SK-N-SH (cell line): ENCODE data around the gene SKP2. TPM values are rescaled to one million over a fixed set of nuclear protein-coding genes. Genes with fewer than 3 reads are reported as not detected.

Experiments
- CTCF ChIA-PET: fragments of 300-600, 350-600 bp; formaldehyde crosslinking; extraction: SDS; loops from one replicate; lab custom pipeline; 2021; lab: Yijun Ruan, JAX
- POLR2A ChIA-PET: fragments of 350-600 bp; sonication (Branson Sonifier 250); formaldehyde crosslinking; extraction: SDS; loops from one replicate; lab custom pipeline; 2020; ENCODE audit warnings: antibody characterized with exemption, inconsistent platforms; lab: Yijun Ruan, JAX
- DNase-seq: peaks from one replicate; pipeline ENCODE4 v3.0.0; 2012
- H2AFZ ChIP-seq: fragments of 200-600 bp; sonication (generic); 2 replicates; pipeline ENCODE4 v1.8.1; 2016; ENCODE audit warnings: antibody characterized with exemption, mild to moderate bottlenecking, low read depth
- H3F3A ChIP-seq: fragments of 200-600 bp; sonication (generic); replicated peaks from 2 replicates; pipeline ENCODE3; 2016; ENCODE audit warnings: antibody characterized with exemption, mild to moderate bottlenecking; ENCODE audit not compliant: insufficient read depth
- H3K27ac ChIP-seq, 2 experiments: fragments of 200-500 bp in 1 of 2; fragments of 200-600 bp in 1 of 2; sonication (Bioruptor generic) in 1 of 2; sonication (generic), shearing (Covaris generic) in 1 of 2; 2 replicates each; pipeline versions ENCODE4 v1.5.1 to v1.6.1; 2014 to 2016; ENCODE audit warnings: low read depth in 2 of 2, inconsistent platforms in 1 of 2, low read length in 1 of 2, mild to moderate bottlenecking in 1 of 2, mixed read lengths in 1 of 2
- H3K27me3 ChIP-seq: fragments of 200-600 bp; sonication (generic), shearing (Covaris generic); 2 replicates; pipeline ENCODE4 v1.6.1; 2016; ENCODE audit warnings: mixed run types; ENCODE audit not compliant: insufficient read depth
- H3K36me3 ChIP-seq, 2 experiments: fragments of 200-500 bp in 1 of 2; fragments of 200-600 bp in 1 of 2; sonication (Bioruptor generic) in 1 of 2; sonication (generic) in 1 of 2; replicated peaks in 1 of 2; 2 replicates each; pipeline versions ENCODE3 to v1.5.1; 2014 to 2016; ENCODE audit warnings: low read length in 1 of 2, mild to moderate bottlenecking in 1 of 2; ENCODE audit not compliant: insufficient read depth in 2 of 2, control insufficient read depth in 1 of 2
- H3K4me1 ChIP-seq, 2 experiments: fragments of 200-500 bp in 1 of 2; fragments of 200-600 bp in 1 of 2; sonication (Bioruptor generic) in 1 of 2; sonication (generic), shearing (Covaris generic) in 1 of 2; 2 replicates each; pipeline versions ENCODE4 v1.5.1 to v1.6.1; 2014 to 2016; ENCODE audit warnings: low read depth in 1 of 2, low read length in 1 of 2, mixed run types in 1 of 2; ENCODE audit not compliant: insufficient read depth in 2 of 2, control insufficient read depth in 1 of 2
- H3K4me2 ChIP-seq: fragments of 200-600 bp; sonication (generic), shearing (Covaris generic); 2 replicates; pipeline ENCODE4 v1.6.1; 2017; ENCODE audit warnings: mixed run types
- H3K4me3 ChIP-seq, 2 experiments: fragments of 200-500 bp in 1 of 2; fragments of 200-600 bp in 1 of 2; sonication (Bioruptor generic) in 1 of 2; sonication (generic), shearing (Covaris generic) in 1 of 2; 2 replicates each; pipeline versions ENCODE4 v1.5.1 to v1.8.1; 2014 to 2016; ENCODE audit warnings: low read depth in 2 of 2, inconsistent platforms in 1 of 2, low read length in 1 of 2, mild to moderate bottlenecking in 1 of 2, mixed read lengths in 1 of 2, moderate library complexity in 1 of 2
- H3K79me2 ChIP-seq: fragments of 200-600 bp; sonication (generic); 2 replicates; pipeline ENCODE4 v1.8.1; 2017; ENCODE audit warnings: mild to moderate bottlenecking; ENCODE audit not compliant: insufficient read depth
- H3K9ac ChIP-seq: fragments of 200-600 bp; sonication (generic); 2 replicates; pipeline ENCODE4 v1.6.1; 2017; ENCODE audit warnings: mixed run types
- H3K9me2 ChIP-seq: fragments of 200-600 bp; sonication (generic); 2 replicates; pipeline ENCODE4 v1.6.1; 2017; ENCODE audit warnings: mixed run types
- H3K9me3 ChIP-seq: fragments of 200-600 bp; sonication (generic); 2 replicates; pipeline ENCODE4 v1.6.1; 2017; ENCODE audit warnings: mixed run types, mild to moderate bottlenecking, moderate library complexity
- H4K20me1 ChIP-seq: fragments of 200-600 bp; sonication (generic); 2 replicates; pipeline ENCODE4 v1.6.1; 2017; ENCODE audit warnings: mild to moderate bottlenecking, mixed run types; ENCODE audit not compliant: insufficient read depth
- ELF1 ChIP-seq: IDR thresholded peaks from 2 replicates; pipeline ENCODE4 v1.4.0; 2012
- EZH2phosphoT487 ChIP-seq: fragments of 200-600 bp; sonication (generic); IDR thresholded peaks from 2 replicates; pipeline ENCODE4 v1.6.1; 2017; ENCODE audit warnings: low read depth, mixed run types, mild to moderate bottlenecking, antibody characterized with exemption, moderate library complexity, borderline replicate concordance
- FOXJ3 ChIP-seq: sonication (generic); formaldehyde crosslinking; IDR thresholded peaks from 2 replicates; pipeline ENCODE4 v1.5.1; 2020; ENCODE audit warnings: mild to moderate bottlenecking, missing genetic modification reagents
- GATA2 ChIP-seq: sonication (generic); formaldehyde crosslinking; IDR thresholded peaks from 2 replicates; pipeline ENCODE4 v1.5.0; 2020; ENCODE audit warnings: mild to moderate bottlenecking, missing genetic modification reagents
- IRF3 ChIP-seq: fragments of 150-350 bp; IDR thresholded peaks from 2 replicates; pipeline ENCODE4 v1.6.1; 2016; ENCODE audit warnings: mild to moderate bottlenecking, low read depth, low read length
- MEF2A ChIP-seq: IDR thresholded peaks from 2 replicates; pipeline ENCODE4 v1.4.0; 2012; ENCODE audit warnings: low read depth, borderline replicate concordance
- NFIC ChIP-seq: IDR thresholded peaks from 2 replicates; pipeline ENCODE4 v1.4.0; 2012; ENCODE audit warnings: borderline replicate concordance
- NRF1 ChIP-seq: IDR thresholded peaks from 2 replicates; pipeline ENCODE4 v1.6.1; 2012; ENCODE audit warnings: low read depth, mild to moderate bottlenecking, low read length
- POLR2AphosphoS5 ChIP-seq: IDR thresholded peaks from 2 replicates; pipeline ENCODE4 v1.6.1; 2012; ENCODE audit warnings: low read depth, low read length
- RFX5 ChIP-seq: IDR thresholded peaks from 2 replicates; pipeline ENCODE4 v1.6.1; 2012; ENCODE audit warnings: mild to moderate bottlenecking, improper control_type of control experiment, low read length
- RXRA ChIP-seq: IDR thresholded peaks from 2 replicates; pipeline ENCODE4 v1.4.0; 2012; ENCODE audit warnings: low read depth, mild to moderate bottlenecking, borderline replicate concordance
- SMC3 ChIP-seq: IDR thresholded peaks from 2 replicates; pipeline ENCODE4 v1.6.1; 2012; ENCODE audit warnings: low read depth, low read length, improper control_type of control experiment
- USF2 ChIP-seq: fragments of 150-350 bp; IDR thresholded peaks from 2 replicates; pipeline ENCODE4 v1.6.1; 2017; ENCODE audit warnings: antibody characterized with exemption, low read length, low read depth, borderline replicate concordance
- YY1 ChIP-seq: IDR thresholded peaks from 2 replicates; pipeline ENCODE4 v1.4.0; 2012; ENCODE audit warnings: low read depth, mild to moderate bottlenecking
- WGBS: methylation state at CpG from one replicate; pipeline ENCODE4 v1.1.6; 2017; ENCODE audit warnings: low lambda C conversion rate; 5-methylcytosine and 5-hydroxymethylcytosine counted together
- polyA plus RNA-seq, 3 experiments: library from polyadenylated mRNA; depleted of rRNA; stranded (reverse); fragments of >200 nt; gene quantifications; 2 replicates each; pipeline ENCODE4 v1.2.3, GENCODE V29; 2012

The SKP2 gene
- polyA plus RNA-seq, 1 of the 3 experiments (the other 2 are of a cell fraction), result 12.4 TPM

- TF ChIP-seq RFX5 (no peak), NRF1 (no peak), MEF2A (no peak), YY1 (no peak), SMC3 (no peak), FOXJ3 (CRISPR knock-in tag) (no peak), RXRA (no peak)
These were observed 16.8 kb downstream of the SKP2 start (continued) for GRCh38 chr5:36168737-36169136.

GRCh38 chr5:36170832-36171424, 19.0 kb downstream of the SKP2 start:
- ChIA-PET POLR2A (no interaction called here), CTCF (interaction anchor here (0.9 to 1.9 kb wide), 4 partner anchors 71 to 95 kb away, joined by 3 to 8 read pairs (median 6); partner anchors contain the start of gene NADK2)
- H2AFZ ChIP-seq, result no peak overlapping the region
- no peaks in the 10 kb centered on the region for H4K20me1 ChIP-seq
- no peaks in the 10 kb centered on the region for H3K27me3 ChIP-seq
- 83% methylated on average over 5 of the region's 5 CpGs for WGBS
- H3K27ac ChIP-seq, result peak overlapping the region in 1 of 2 experiments; percentile 3; a peak in 2 of 4 replicates
- DNase-seq, result no peak
- H3K79me2 ChIP-seq, result peaks cover 7% of the 10 kb centered on the region
- peaks cover 52 to 92% of the 10 kb centered on the region in 2 experiments for H3K36me3 ChIP-seq
- H3K4me1 ChIP-seq, result no peaks in the 10 kb centered on the region; a peak in 1 of 4 replicates
- no peaks in the 10 kb centered on the region for H3K9me2 ChIP-seq
- H3K4me3 ChIP-seq, result no peak overlapping the region
- no peak overlapping the region for H3K4me2 ChIP-seq
- no peaks in the 10 kb centered on the region for H3K9me3 ChIP-seq
- no peaks in the 10 kb centered on the region for H3F3A ChIP-seq
- TF ChIP-seq USF2 (no peak), GATA2 (CRISPR knock-in tag) (peak; percentile 51; the same call in 1 of the 2 replicates), SMC3 (no peak), YY1 (no peak), IRF3 (no peak), RXRA (no peak)
- H3K9ac ChIP-seq, result no peak overlapping the region

- no peak for DNase-seq
- Histone ChIP-seq H3K36me3 (peaks cover 49 to 92% of the 10 kb centered on the region in 2 experiments), H3K9ac (no peak overlapping the region), H2AFZ (no peak overlapping the region), H3K79me2 (no peaks in the 10 kb centered on the region), H3K9me2 (no peaks in the 10 kb centered on the region)
- no peak for TF ChIP-seq RFX5
- no peak for TF ChIP-seq POLR2AphosphoS5
- no peak for TF ChIP-seq YY1
- TF ChIP-seq ELF1, result no peak
- no peak for TF ChIP-seq RXRA
- TF ChIP-seq EZH2phosphoT487, result no peak
- no peak for TF ChIP-seq NFIC
- TF ChIP-seq, all 33 proteins: peak for 0
- H3K4me1 ChIP-seq, result no peaks in the 10 kb centered on the region; a peak in 1 of 4 replicates
- H3K4me3 ChIP-seq, result no peak overlapping the region
- no peaks in the 10 kb centered on the region for H3F3A ChIP-seq
- CTCF ChIA-PET, result interaction anchor here (1.1 to 1.7 kb wide), 3 partner anchors 77 to 209 kb away, joined by 3 to 8 read pairs (median 3); no protein-coding TSS in a partner anchor
- H4K20me1 ChIP-seq, result no peaks in the 10 kb centered on the region
- no peaks in the 10 kb centered on the region for H3K27me3 ChIP-seq
- H3K9me3 ChIP-seq, result no peaks in the 10 kb centered on the region
- POLR2A ChIA-PET, result no interaction called here
- no peak overlapping the region for H3K27ac ChIP-seq
- H3K4me2 ChIP-seq, result no peak overlapping the region
- WGBS, result 90% methylated on average over 1 of the region's 1 CpG
These were observed 20.7 kb downstream of the SKP2 start for GRCh38 chr5:36172599-36172998.
